ENCODE results near the gene OR10A7. TPM values are rescaled to one million over a fixed set of nuclear protein-coding genes. Genes with fewer than 3 reads are reported as not detected.
A peak's percentile ranks its signal among the peaks of the same experiment; 100 is the strongest.

Gene OR10A7
- total and polyA plus RNA-seq, 9 donors: not detected

DNA sequence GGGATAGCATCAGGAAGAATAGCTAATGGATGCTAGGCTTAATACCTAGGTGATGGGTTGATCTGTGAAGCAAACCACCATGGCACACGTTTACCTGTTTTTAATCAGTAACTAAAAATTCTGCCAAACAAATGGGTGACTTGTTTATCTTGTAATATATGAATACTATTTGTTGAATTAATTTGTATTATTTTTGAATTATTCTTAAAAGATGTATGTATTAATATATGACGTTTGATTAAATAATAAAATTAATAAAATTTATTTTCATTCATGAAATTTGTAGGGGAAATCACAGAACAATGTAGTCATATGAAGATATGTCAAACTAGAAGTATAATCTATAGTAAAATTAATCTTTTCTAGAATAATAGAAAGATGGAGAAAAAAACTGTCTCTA, 32.3 kb upstream of the OR10A7 start:
- WGBS, 3 donors: 1 to 9% (median 4%) methylated on average over 2 of the region's 2 CpGs
- intact Hi-C loops (cut with DNase I): no loop called here
- Histone ChIP-seq H3K27me3 (no peaks in the 10 kb centered on the region), H3K4me3 (no peak overlapping the region), H3K4me1 (ENCODE audit: insufficient read depth) (no peaks in the 10 kb centered on the region), H3K9me3 (no peaks in the 10 kb centered on the region), H3K36me3 (no peaks in the 10 kb centered on the region), H3K27ac (no peak overlapping the region)
- no peak for TF ChIP-seq POLR2A (IDR thresholded peaks at IDR 0.05)
- TF ChIP-seq EP300 (IDR thresholded peaks at IDR 0.05): no peak
- TF ChIP-seq, protein P1, sequence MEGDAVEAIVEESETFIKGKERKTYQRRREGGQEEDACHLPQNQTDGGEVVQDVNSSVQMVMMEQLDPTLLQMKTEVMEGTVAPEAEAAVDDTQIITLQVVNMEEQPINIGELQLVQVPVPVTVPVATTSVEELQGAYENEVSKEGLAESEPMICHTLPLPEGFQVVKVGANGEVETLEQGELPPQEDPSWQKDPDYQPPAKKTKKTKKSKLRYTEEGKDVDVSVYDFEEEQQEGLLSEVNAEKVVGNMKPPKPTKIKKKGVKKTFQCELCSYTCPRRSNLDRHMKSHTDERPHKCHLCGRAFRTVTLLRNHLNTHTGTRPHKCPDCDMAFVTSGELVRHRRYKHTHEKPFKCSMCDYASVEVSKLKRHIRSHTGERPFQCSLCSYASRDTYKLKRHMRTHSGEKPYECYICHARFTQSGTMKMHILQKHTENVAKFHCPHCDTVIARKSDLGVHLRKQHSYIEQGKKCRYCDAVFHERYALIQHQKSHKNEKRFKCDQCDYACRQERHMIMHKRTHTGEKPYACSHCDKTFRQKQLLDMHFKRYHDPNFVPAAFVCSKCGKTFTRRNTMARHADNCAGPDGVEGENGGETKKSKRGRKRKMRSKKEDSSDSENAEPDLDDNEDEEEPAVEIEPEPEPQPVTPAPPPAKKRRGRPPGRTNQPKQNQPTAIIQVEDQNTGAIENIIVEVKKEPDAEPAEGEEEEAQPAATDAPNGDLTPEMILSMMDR (IDR thresholded peaks at IDR 0.05): no peak
- DNase-seq: no peak

DNA sequence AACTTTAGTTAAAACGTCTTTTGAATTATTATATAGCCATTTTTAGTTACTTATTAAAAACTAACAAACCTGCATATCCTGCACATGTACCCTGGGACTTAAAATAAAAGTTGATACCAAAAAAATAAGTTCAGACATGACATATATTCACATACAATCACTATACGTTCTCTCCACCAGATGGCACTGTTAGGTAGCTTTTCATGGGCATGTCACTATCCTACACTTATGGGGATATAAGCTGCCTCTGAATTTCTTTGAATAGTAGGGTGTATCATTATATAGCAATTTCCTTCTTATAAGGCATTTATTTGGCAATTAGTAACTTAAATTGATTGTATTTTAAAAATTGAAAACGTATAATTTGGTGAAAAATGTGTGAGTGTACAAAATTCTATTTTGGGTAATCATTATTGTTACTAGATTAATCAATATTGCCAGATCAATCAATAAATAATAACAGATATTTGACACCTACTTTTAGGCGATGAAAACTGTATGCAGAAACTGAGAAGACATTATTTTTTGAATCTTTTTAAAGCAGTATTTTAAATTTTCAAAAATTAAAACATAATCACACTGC, 31.8 kb upstream of the OR10A7 start:
- Histone ChIP-seq H3K4me3 (no peak overlapping the region), H3K4me1 (ENCODE audit: insufficient read depth) (no peaks in the 10 kb centered on the region), H3K27ac (no peak overlapping the region), H3K9me3 (no peaks in the 10 kb centered on the region), H3K36me3 (no peaks in the 10 kb centered on the region), H3K27me3 (no peaks in the 10 kb centered on the region)
- 1 to 3% (median 2%) methylated on average over 4 of the region's 4 CpGs for whole genome bisulfite sequencing, 3 donors
- intact Hi-C loops (cut with DNase I): no loop called here
- TF ChIP-seq, protein P1 (IDR thresholded peaks at IDR 0.05): peak in 2 of 3 donors; percentile 31 to 33
- TF ChIP-seq EP300 (IDR thresholded peaks at IDR 0.05): no peak
- no peak for TF ChIP-seq POLR2A (IDR thresholded peaks at IDR 0.05)
- DNase-seq: no peak

DNA sequence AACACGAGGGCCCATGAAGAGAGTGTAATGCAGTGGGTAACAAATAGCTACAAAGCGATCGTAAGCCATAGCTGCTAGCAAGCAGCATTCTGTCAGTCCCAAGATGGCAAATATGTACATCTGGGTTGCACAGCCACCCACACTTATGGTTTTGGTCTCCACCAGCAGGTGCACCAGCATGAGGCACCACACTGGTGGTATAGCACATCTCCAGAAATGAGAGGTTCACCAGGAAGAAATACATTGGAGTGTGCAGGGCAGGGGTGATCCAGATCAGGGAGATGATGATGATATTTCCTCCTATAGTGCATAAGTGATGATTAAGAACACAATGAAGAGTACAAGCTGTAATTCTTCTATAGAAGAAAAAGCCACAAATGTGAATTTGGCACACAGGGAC, 26.4 kb upstream of the OR10A7 start:
- Histone ChIP-seq H3K4me1 (ENCODE audit: insufficient read depth) (no peaks in the 10 kb centered on the region), H3K36me3 (no peaks in the 10 kb centered on the region), H3K27ac (no peak overlapping the region), H3K4me3 (no peak overlapping the region), H3K27me3 (no peaks in the 10 kb centered on the region), H3K9me3 (no peaks in the 10 kb centered on the region)
- WGBS, 3 donors: 82 to 88% (median 85%) methylated on average over 3 of the region's 3 CpGs
- intact Hi-C loops (cut with DNase I): no loop called here
- TF ChIP-seq POLR2A (IDR thresholded peaks at IDR 0.05): no peak
- TF ChIP-seq EP300 (IDR thresholded peaks at IDR 0.05): no peak
- TF ChIP-seq, protein P1 (IDR thresholded peaks at IDR 0.05): no peak
- DNase-seq: no peak

DNA sequence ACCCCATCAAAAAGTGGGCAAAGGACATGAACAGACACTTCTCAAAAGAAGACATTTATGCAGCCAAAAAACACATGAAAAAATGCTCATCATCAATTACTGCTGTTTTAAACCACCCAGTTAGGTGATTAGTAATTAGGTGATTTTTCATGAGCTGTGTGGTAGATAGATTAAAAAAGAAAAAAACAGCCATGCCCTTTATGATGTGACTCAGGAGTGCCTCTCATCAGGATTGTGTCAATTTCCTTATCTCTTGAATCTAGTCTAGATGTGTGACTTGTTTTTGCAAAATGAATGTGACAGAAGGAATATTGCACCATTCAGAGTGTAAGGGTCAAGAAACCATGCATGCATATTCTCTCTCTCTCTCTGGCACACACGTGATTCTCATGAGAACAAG, 5.7 kb downstream of the OR10A7 start:
- H3K36me3 ChIP-seq: no peaks in the 10 kb centered on the region
- H3K27me3 ChIP-seq: no peaks in the 10 kb centered on the region
- no peaks in the 10 kb centered on the region for H3K4me1 ChIP-seq (ENCODE audit: insufficient read depth)
- 44 to 55% (median 45%) methylated on average over 1 of the region's 1 CpG for WGBS, 3 donors
- TF ChIP-seq, protein P1 (IDR thresholded peaks at IDR 0.05): no peak
- TF ChIP-seq POLR2A (IDR thresholded peaks at IDR 0.05) (no peak), EP300 (IDR thresholded peaks at IDR 0.05) (no peak)
- no peak overlapping the region for H3K27ac ChIP-seq
- intact Hi-C loops (cut with DNase I): no loop called here
- no peak for DNase-seq
- H3K9me3 ChIP-seq: no peaks in the 10 kb centered on the region
- H3K4me3 ChIP-seq: no peak overlapping the region
